ENCODE data around the gene B3GALT5.

B3GALT5 gene

GRCh38 chr21:39634507-39634906 lies 21.8 kb downstream of the B3GALT5 start:
- H3K27ac ChIP-seq, result no peak overlapping the region
- TF ChIP-seq ZFX (IDR thresholded peaks at IDR 0.05; ENCODE audit: borderline replicate concordance), result no peak
- TF ChIP-seq, protein P1, sequence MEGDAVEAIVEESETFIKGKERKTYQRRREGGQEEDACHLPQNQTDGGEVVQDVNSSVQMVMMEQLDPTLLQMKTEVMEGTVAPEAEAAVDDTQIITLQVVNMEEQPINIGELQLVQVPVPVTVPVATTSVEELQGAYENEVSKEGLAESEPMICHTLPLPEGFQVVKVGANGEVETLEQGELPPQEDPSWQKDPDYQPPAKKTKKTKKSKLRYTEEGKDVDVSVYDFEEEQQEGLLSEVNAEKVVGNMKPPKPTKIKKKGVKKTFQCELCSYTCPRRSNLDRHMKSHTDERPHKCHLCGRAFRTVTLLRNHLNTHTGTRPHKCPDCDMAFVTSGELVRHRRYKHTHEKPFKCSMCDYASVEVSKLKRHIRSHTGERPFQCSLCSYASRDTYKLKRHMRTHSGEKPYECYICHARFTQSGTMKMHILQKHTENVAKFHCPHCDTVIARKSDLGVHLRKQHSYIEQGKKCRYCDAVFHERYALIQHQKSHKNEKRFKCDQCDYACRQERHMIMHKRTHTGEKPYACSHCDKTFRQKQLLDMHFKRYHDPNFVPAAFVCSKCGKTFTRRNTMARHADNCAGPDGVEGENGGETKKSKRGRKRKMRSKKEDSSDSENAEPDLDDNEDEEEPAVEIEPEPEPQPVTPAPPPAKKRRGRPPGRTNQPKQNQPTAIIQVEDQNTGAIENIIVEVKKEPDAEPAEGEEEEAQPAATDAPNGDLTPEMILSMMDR (IDR thresholded peaks at IDR 0.05), result no peak

GRCh38 chr21:39637197-39637970 lies 24.6 kb downstream of the B3GALT5 start:
- TF ChIP-seq ZFX (IDR thresholded peaks at IDR 0.05; ENCODE audit: borderline replicate concordance), result no peak
- TF ChIP-seq, protein P1 (IDR thresholded peaks at IDR 0.05), result no peak
- H3K27ac ChIP-seq, result no peak overlapping the region

GRCh38 chr21:39637971-39638240 lies 25.2 kb downstream of the B3GALT5 start:
- H3K27ac ChIP-seq, result no peak overlapping the region
- TF ChIP-seq ZFX (IDR thresholded peaks at IDR 0.05; ENCODE audit: borderline replicate concordance), result no peak
- TF ChIP-seq, protein P1 (IDR thresholded peaks at IDR 0.05), result no peak

- TF ChIP-seq ZFX (IDR thresholded peaks at IDR 0.05; ENCODE audit: borderline replicate concordance), result no peak
- TF ChIP-seq, protein P1 (IDR thresholded peaks at IDR 0.05), result no peak
- no peak overlapping the region for H3K27ac ChIP-seq
These were observed 25.5 kb downstream of the B3GALT5 start for GRCh38 chr21:39638281-39638680.

- TF ChIP-seq ZFX (IDR thresholded peaks at IDR 0.05; ENCODE audit: borderline replicate concordance), result no peak
- TF ChIP-seq, protein P1 (IDR thresholded peaks at IDR 0.05), result no peak
- H3K27ac ChIP-seq, result peak overlapping the region; percentile 49
These were observed 28.0 kb downstream of the B3GALT5 start for GRCh38 chr21:39640754-39641153.

GRCh38 chr21:39641827-39642450 lies 29.2 kb downstream of the B3GALT5 start:
- TF ChIP-seq, protein P1 (IDR thresholded peaks at IDR 0.05), result no peak
- TF ChIP-seq ZFX (IDR thresholded peaks at IDR 0.05; ENCODE audit: borderline replicate concordance), result no peak
- H3K27ac ChIP-seq, result peak overlapping the region; percentile 49

- H3K27ac ChIP-seq, result no peak overlapping the region
- TF ChIP-seq ZFX (IDR thresholded peaks at IDR 0.05; ENCODE audit: borderline replicate concordance), result no peak
- TF ChIP-seq, protein P1 (IDR thresholded peaks at IDR 0.05), result no peak
These were observed 31.4 kb downstream of the B3GALT5 start for GRCh38 chr21:39644062-39644560.
